A172 (cell line): ENCODE measurements around the gene HLF. TPM values are rescaled to one million over a fixed set of nuclear protein-coding genes. Genes with fewer than 3 reads are reported as not detected.
"Not testable (repeated sequence)": the region's sequence is repeated elsewhere in the genome, so short reads cannot be mapped to it uniquely, and the experiment has no call there.

ENCODE experiments used
- DNase-seq: peaks from one replicate; pipeline ENCODE4 v3.0.0-alpha.2; 2015; ENCODE audit warnings: low spot score
- total RNA-seq: library from RNA; depleted of rRNA; stranded (reverse); fragments of >200 nt; shearing (Covaris generic); gene quantifications from 2 replicates; pipeline ENCODE4 v1.2.3, GENCODE V29; 2014

The HLF gene
- total RNA-seq, 1 experiment from 2014 or later = not detected

- DNase-seq = no peak
These were observed 62.7 kb downstream of the HLF start for GRCh38 chr17:55327225-55328088.

DNA sequence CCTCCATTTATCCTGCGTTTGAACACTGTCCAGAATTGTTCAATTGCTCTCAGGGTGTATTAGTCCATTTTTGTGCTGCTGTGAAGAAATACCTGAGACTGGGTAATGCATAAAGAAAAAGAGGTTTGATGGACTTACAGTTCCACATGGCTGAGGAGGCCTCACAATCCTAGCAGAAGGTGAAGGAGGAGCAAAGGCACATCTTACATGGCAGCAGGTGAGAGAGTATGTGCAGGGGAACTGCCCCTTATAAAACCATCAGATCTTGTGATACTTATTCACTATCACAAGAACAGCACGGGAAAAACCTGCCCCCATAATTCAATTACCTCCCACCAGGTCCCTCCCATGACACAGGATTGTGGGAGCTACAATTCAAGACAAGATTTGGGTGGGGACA is 63.8 kb downstream of the HLF start:
- DNase-seq = not testable (repeated sequence)

GRCh38 chr17:55330344-55330933 is 65.7 kb downstream of the HLF start:
- DNase-seq = no peak

DNA sequence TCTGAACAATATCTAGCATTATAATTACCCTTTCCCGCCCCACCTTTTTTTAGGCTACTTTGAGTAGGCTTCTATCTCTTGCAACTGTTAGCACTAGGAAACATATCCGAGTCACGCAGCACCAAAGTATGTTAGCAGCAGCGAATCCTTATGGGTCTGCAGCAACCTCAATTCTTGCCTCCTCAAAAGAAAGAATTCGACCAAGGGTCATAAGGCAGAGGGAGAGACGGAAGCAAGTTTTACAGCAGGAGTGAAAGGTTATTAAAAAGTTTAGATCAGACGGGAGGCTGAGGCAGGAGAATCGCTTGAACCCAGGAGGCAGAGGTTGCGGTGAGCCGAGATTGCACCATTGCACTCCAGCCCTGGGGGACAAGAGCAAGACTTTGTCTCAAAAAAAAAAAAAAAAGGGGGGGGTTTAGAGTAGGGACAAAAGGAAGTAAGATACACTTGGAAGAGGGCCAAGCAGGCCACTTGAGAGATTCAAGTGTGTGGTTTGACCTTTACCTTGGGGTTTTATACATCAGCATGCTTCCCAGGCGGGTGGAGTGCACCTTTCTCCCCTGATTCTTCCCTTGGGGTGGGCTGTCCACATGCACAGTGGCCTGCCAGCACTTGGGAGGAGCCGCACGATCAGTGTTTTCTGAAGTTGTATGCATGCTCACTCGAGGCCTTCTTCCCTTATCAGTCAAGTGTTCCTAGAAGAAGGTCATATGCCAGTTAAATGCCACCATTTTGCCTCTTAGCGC is 67.7 kb downstream of the HLF start:
- no peak for DNase-seq

- DNase-seq = peak; percentile 6
These were observed 69.5 kb downstream of the HLF start for GRCh38 chr17:55334285-55334684.

DNA sequence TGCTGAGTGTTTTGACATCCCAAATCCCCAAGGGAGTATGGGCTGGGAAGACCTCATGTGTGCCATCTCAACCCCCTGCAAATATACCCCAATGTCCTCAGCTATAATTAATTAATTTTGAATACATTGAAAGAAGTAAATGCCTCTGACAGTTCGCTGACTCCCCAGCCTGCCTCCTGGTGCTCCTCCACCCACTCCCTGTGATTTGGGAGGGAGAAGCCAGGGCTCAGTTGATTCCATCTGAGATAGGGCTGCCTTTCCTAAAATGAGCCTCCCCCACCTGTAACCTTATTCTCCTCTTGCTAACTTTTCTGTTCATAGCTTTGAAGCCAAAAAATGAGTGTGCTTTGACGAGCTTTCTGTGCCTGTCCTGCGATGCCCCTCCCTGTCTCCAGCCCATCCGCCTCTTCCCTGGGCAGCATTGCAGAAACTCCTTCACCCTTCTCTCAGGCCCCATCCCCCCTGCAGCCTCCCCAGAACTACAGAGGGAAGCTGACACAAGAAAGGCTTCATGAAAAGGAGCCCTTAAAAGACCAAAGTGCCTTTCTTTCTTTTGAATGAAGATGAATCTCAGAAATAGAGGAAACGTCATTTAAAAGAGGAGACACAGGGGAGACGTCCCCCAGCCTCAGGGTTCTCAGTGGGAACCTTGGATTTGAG is 70.3 kb downstream of the HLF start:
- no peak for DNase-seq

- DNase-seq = no peak
These were observed 70.9 kb downstream of the HLF start for GRCh38 chr17:55335625-55336024.

DNA sequence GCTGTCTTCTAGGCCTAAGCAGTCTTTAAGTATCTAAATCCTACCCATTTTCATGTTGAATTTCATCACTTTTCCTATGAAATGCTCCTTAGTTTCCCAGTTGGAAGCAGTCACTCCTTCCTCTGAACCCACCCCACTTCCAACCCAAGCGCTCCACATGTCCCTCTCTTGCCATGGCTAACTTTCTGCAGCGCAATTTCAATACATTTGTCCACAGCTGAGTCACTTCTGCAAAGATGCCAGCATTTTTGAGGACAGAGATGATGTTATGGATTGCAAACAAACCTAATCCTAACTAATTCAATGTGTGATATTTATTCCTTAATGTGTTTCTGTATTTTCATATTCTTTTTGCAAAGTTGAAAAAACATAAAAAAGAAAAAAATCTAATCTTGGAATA is 71.7 kb downstream of the HLF start:
- DNase-seq = no peak

DNA sequence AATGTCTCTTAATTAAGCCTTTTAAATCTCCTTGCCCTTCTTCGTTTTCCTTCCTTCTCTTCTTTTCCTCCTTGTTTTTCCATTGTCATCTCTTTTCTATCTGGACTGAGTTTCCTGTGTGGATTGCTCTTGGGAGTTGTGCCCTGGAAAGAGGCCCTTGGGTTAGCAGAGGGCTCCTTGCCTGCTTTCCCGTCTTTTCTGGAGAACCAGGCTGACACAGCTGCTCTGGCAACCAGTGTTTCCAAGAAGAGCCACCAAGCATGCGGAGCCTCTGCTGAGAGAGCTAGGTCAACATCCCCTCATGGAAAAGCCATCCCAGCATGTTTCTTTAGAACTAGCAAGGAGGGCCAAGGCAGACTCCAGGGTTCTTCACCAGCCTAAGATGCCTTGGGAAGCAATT is 75.4 kb downstream of the HLF start:
- DNase-seq = no peak

DNA sequence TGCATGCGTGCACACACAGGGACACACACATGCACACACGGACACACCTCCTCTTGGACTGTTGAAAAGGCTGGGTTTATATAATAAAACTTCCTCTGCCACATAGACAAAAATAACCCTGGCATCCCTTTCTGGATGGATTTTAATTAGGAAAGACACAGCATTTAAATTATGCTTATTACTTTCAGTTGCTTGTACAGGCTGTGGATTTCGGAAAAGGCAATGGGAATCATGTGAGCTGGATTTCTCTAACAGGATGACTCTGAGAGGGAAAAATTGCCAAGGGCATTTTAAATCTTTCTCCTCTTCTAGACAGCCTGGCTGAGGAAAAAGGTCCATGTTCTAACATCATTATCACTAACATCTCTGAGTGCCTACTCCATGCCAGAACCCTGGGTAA is 75.9 kb downstream of the HLF start:
- no peak for DNase-seq

DNA sequence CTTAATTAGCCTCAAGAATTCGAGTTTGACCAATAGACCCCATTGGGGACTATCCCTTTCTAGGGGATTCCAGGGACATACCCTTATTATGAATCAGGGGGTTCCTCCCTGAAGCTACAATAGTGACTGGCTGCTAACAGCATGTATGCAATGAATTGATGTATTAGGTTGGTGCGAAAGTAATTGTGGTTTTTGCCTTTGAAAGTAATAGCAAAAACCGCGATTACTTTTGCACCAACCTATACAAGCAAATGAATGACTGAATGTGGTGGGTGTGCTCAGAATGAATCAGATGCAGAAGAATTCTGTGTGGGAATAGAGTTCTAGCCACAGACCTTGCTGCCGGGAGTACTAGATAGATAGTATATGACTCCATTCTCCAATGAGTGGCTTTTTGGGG is 76.7 kb downstream of the HLF start:
- DNase-seq = no peak

- no peak for DNase-seq
These were observed 78.2 kb downstream of the HLF start for GRCh38 chr17:55342800-55343585.

- DNase-seq = no peak
These were observed 79.2 kb downstream of the HLF start for GRCh38 chr17:55343900-55344513.

DNA sequence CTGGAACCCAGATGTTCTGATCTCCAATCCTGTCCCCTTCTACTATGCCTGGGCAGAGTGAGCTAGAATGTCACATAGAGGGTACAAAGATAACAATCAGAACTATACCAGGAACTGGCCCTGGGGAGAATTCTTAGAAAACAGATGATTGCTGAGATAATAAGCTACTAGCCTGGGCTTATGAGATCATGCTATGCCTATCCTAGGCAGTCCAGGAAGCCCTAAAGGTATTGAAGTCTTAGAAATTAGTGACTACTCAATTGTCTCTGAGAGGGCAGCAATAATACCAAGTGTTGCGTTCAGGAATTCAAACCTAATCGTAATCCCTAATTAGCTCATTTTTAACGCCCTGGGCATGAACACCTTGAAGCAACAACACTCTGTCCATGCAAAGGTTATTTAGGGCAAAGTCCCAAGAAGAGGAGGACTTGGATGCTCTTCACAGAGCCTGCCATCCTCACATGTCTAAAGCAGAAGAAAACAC is 79.8 kb downstream of the HLF start:
- DNase-seq = no peak

- DNase-seq = no peak
These were observed 80.4 kb downstream of the HLF start for GRCh38 chr17:55345132-55345531.

DNA sequence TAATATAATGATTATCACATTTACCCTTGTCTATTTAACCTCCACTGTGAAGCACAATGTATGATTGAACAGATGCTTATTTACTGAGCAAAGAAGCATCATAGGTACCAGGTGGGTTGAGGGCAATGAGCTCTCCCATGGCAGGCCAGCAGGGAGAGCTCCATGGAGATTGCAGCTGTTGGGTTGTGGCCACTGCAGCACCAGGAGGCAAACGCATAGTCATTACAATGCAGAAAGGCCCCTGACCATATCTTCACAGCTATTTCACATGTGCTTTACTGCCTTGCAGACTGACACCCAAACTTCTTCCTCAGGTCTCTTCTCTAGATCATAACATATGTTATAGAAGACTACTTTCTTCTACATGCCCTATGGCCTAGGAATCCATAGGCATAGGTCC is 81.9 kb downstream of the HLF start:
- DNase-seq = no peak

- DNase-seq = no peak
These were observed 82.6 kb downstream of the HLF start for GRCh38 chr17:55347341-55347740.

- peak; percentile 46 for DNase-seq
These were observed 84.1 kb downstream of the HLF start for GRCh38 chr17:55348749-55349354.

- no peak for DNase-seq
These were observed 86.1 kb downstream of the HLF start for GRCh38 chr17:55350825-55351205.

DNA sequence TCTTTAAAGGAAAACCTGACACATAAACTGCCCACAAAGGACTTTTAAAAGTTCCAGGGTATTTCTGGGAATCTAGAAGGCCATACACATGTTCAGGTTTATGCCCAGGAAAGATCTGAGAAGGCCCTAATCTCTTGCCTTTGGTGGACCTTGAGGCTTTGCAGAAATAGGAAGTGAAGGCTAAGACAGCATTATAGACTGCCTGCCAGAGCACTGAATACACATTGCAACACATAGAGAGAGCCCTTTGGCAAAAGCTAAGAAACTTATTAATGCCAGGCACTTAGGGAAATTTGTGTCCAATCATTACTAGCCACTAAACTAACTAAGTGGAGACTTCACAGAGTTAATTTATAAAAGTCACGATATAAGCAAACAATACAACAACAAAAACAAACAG is 86.5 kb downstream of the HLF start:
- DNase-seq = no peak
